ENCODE results near the gene BCL10. TPM values are rescaled to one million over a fixed set of nuclear protein-coding genes. Genes with fewer than 3 reads are reported as not detected.

The BCL10 gene
- total and polyA plus RNA-seq, 2 of the 4 experiments (the other 2 are of a cell fraction) = 15.3 to 30.5 TPM

GRCh38 chr1:85262985-85263384 lies 13.4 kb downstream of the BCL10 start:
- H2BK5ac ChIP-seq (ENCODE audit: low read depth, low read length, poor library complexity, severe bottlenecking) = no peak overlapping the region
- no peak overlapping the region for H2AK5ac ChIP-seq (ENCODE audit: low read depth, low read length)
- BruUV-seq (replicated peaks) = no TSS peak
- H2AK9ac ChIP-seq (replicated peaks; ENCODE audit: low read depth, low read length, poor library complexity) = no peak overlapping the region
- peaks cover 15 to 26% of the 10 kb centered on the region in 2 experiments for H3K79me1 ChIP-seq (ENCODE audit: low read depth in 1 of 2, low read length in 2 of 2)
- no peak overlapping the region for H3K27ac ChIP-seq (ENCODE audit: insufficient read depth, low read length)
- H4K5ac ChIP-seq (ENCODE audit: low read depth, low read length) = no peak overlapping the region
- H3K56ac ChIP-seq (ENCODE audit: extremely low read depth, insufficient read depth, low read length) = no peak overlapping the region
- no peak overlapping the region for H4K8ac ChIP-seq (ENCODE audit: low read depth in 2 of 2, low read length in 2 of 2)
- no peak for DNase-seq
- H2BK120ac ChIP-seq (ENCODE audit: low read depth, low read length) = no peak overlapping the region
- ChIA-PET CTCF (no interaction called here), POLR2A (ENCODE audit: unreplicated experiment) (interaction anchor here (0.6 kb wide), 1 partner anchor 71 kb away, joined by 3 read pairs; no protein-coding TSS in a partner anchor)
- H3K4ac ChIP-seq (ENCODE audit: low read depth, low read length) = no peak overlapping the region
- peaks cover 3% of the 10 kb centered on the region; the same call in 1 of the 2 replicates for H3K4me1 ChIP-seq (ENCODE audit: control insufficient read depth, insufficient read depth, low read length)
- no peak overlapping the region for H3K23ac ChIP-seq (ENCODE audit: low read depth, low read length)
- H2BK20ac ChIP-seq (ENCODE audit: low read depth, low read length) = no peak overlapping the region
- no peak overlapping the region for H3K4me3 ChIP-seq (ENCODE audit: insufficient read depth, low read depth, low read length)
- H3K9ac ChIP-seq (ENCODE audit: low read depth, low read length) = no peak overlapping the region
- peaks cover 18% of the 10 kb centered on the region; the same call in 1 of the 2 replicates for H4K20me1 ChIP-seq (ENCODE audit: insufficient read depth, low read length)
- no peak for TF ChIP-seq SMC3 (IDR thresholded peaks at IDR 0.05; ENCODE audit: low read depth, low read length)
- TF ChIP-seq USF2 (IDR thresholded peaks at IDR 0.05; ENCODE audit: low read depth, low read length) = no peak
- no peak for TF ChIP-seq NFE2L2 (IDR thresholded peaks at IDR 0.05; ENCODE audit: low read depth, low read length)
- TF ChIP-seq MAFK (IDR thresholded peaks at IDR 0.05; ENCODE audit: low read depth, low read length) = no peak
- TF ChIP-seq MAZ (IDR thresholded peaks at IDR 0.05; ENCODE audit: borderline replicate concordance, low read depth, low read length) = no peak
- no peak for TF ChIP-seq FOS (IDR thresholded peaks at IDR 0.05; ENCODE audit: low read depth, low read length)
- no peak for TF ChIP-seq CHD1 (IDR thresholded peaks at IDR 0.05; ENCODE audit: low read depth, low read length)
- no peak for TF ChIP-seq CEBPB (IDR thresholded peaks at IDR 0.05; ENCODE audit: low read depth, low read length)
- no peak for TF ChIP-seq ELK1 (IDR thresholded peaks at IDR 0.05; ENCODE audit: borderline replicate concordance, low read depth, low read length)
- no peak for TF ChIP-seq BHLHE40 (IDR thresholded peaks at IDR 0.05; ENCODE audit: low read depth, low read length)
- no peak for TF ChIP-seq POLR2A (IDR thresholded peaks at IDR 0.05; ENCODE audit: low read depth, low read length)
- TF ChIP-seq MXI1 (IDR thresholded peaks at IDR 0.05; ENCODE audit: borderline replicate concordance, low read depth, low read length) = no peak
- no peak for TF ChIP-seq RAD21 (IDR thresholded peaks at IDR 0.05; ENCODE audit: low read length)
- TF ChIP-seq RFX5 (IDR thresholded peaks at IDR 0.05; ENCODE audit: low read depth, low read length) = no peak
- TF ChIP-seq CTCF (conservative IDR thresholded peaks at IDR 0.05; ENCODE audit: low read depth, low read length) = no peak
- TF ChIP-seq RCOR1 (IDR thresholded peaks at IDR 0.05; ENCODE audit: insufficient replicate concordance, low read length) = no peak
- no peaks in the 10 kb centered on the region for H3K27me3 ChIP-seq (ENCODE audit: control insufficient read depth, insufficient read depth, low read length)
- dilution Hi-C loops (cut with HindIII; ENCODE audit: low sequenced_read_pairs, unreplicated experiment) = no loop called here
- no peak overlapping the region for H2BK15ac ChIP-seq (ENCODE audit: low read depth, low read length)
- H3K9me3 ChIP-seq (ENCODE audit: control insufficient read depth, insufficient read depth, low read length) = no peaks in the 10 kb centered on the region
- no peak overlapping the region for H2AFZ ChIP-seq (replicated peaks; ENCODE audit: low read length, poor library complexity)
- H3K18ac ChIP-seq (ENCODE audit: low read depth, low read length) = no peak overlapping the region
- 0 out of 2 replicates have a peak, but pooled peaks cover 2% of the 10 kb centered on the region for H3K9me1 ChIP-seq (ENCODE audit: insufficient read depth, low read length)
- no peak overlapping the region for H4K91ac ChIP-seq (ENCODE audit: insufficient read depth, low read depth, low read length)
- H3K36me3 ChIP-seq (ENCODE audit: control insufficient read depth, insufficient read depth, low read length) = peaks cover 21% of the 10 kb centered on the region
- intact Hi-C loops (cut with micrococcal nuclease) = no loop called here
- no peak overlapping the region for H3K4me2 ChIP-seq (ENCODE audit: low read depth, low read length)
- in situ Hi-C loops (cut with MboI; ENCODE audit: low sequenced_read_pairs) = no loop called here
- ATAC-seq (ENCODE audit: low read depth) = no peak
- no peak overlapping the region for H3K14ac ChIP-seq (replicated peaks; ENCODE audit: low read depth, low read length)

Data from IMR-90 (cell line).